Esophagus squamous epithelium (tissue), 5 donors: Measurements from ENCODE around the gene PABPC1L. TPM values are rescaled to one million over a fixed set of nuclear protein-coding genes. Genes with fewer than 3 reads are reported as not detected.

Experiments used
- DNase-seq: peaks from one replicate; lab custom pipeline; 2025; lab: John Stamatoyannopoulos, UW
- H3K27ac ChIP-seq, 4 donors: fragments of 200-600 bp; sonication (generic); one replicate each; pipeline ENCODE4 v1.5.1; 2016 to 2019; ENCODE audit warnings: mild to moderate bottlenecking in 1 of 4
- H3K27me3 ChIP-seq, 4 donors: fragments of 200-600 bp; sonication (generic); 1 replicate in 3 of 4; 2 replicates in 1 of 4; pipeline versions ENCODE4 v1.5.1 to v1.6.0; 2017 to 2021; ENCODE audit warnings: antibody characterized with exemption in 1 of 4
- H3K36me3 ChIP-seq, 3 donors: fragments of 200-600 bp; sonication (generic); one replicate each; pipeline ENCODE4 v1.5.1; 2016 to 2019
- H3K4me1 ChIP-seq, 3 donors: fragments of 200-600 bp; sonication (generic); one replicate each; pipeline ENCODE4 v1.5.1; 2017 to 2019
- H3K4me3 ChIP-seq, 4 donors: fragments of 200-600 bp; sonication (generic); 1 replicate in 3 of 4; 2 replicates in 1 of 4; pipeline ENCODE4 v1.5.1; 2016 to 2019; ENCODE audit warnings: mild to moderate bottlenecking in 2 of 4, moderate library complexity in 1 of 4
- H3K9me3 ChIP-seq, 3 donors: fragments of 200-600 bp; sonication (generic); one replicate each; pipeline ENCODE4 v1.5.1; 2016 to 2019
- CTCF ChIP-seq, 6 experiments: fragments of 450-650 bp in 4 of 6; fragments of 200-600 bp in 2 of 6; sonication (generic) in 2 of 6; IDR thresholded peaks; one replicate each; pipeline ENCODE4 v1.5.1; 2016 to 2019; ENCODE audit warnings: antibody characterized with exemption in 6 of 6, mild to moderate bottlenecking in 4 of 6, moderate library complexity in 4 of 6
- POLR2A ChIP-seq, 4 donors: fragments of 450-650 bp; IDR thresholded peaks; one replicate each; pipeline ENCODE4 v1.6.1; 2017; ENCODE audit warnings: antibody characterized with exemption in 4 of 4, mild to moderate bottlenecking in 4 of 4, moderate library complexity in 3 of 4
- WGBS, 2 donors: methylation state at CpG; one replicate each; pipeline ENCODE4 v1.1.5; 2018; 5-methylcytosine and 5-hydroxymethylcytosine counted together
- intact Hi-C: fragments of 100-400 bp; cut with DNase I; formaldehyde crosslinking; loops from one replicate; pipeline ENCODE4 v1.15.0; 2022
- total RNA-seq, 4 donors: library from RNA; depleted of rRNA; stranded (reverse); fragments of >200 nt; gene quantifications; one replicate each; pipeline ENCODE4 v1.1.0, GENCODE V29; 2016
- donor health status: DM: yes; HTN: yes; CAD: no.

The PABPC1L gene
- total RNA-seq, 4 donors from 2014 or later = 5.9 to 18.5 (median 8.7) TPM

GRCh38 chr20:44969300-44969894 is 59.5 kb downstream of the PABPC1L start:
- TF ChIP-seq CTCF (IDR thresholded peaks at IDR 0.05) (no peak), POLR2A (IDR thresholded peaks at IDR 0.05) (no peak)
- peak overlapping the region in 3 of 4 donors; percentile 33 to 91 (median 57) for H3K27ac ChIP-seq
- DNase-seq = no peak
- H3K4me1 ChIP-seq = peaks cover 9 to 55% (median 11%) of the 10 kb centered on the region in 3 donors
- intact Hi-C loops = no loop called here
- WGBS, 2 donors = 33 to 42% methylated on average over 3 of the region's 3 CpGs
- no peaks in the 10 kb centered on the region for H3K9me3 ChIP-seq
- peaks cover 2 to 24% (median 9%) of the 10 kb centered on the region in 3 donors for H3K36me3 ChIP-seq
- H3K27me3 ChIP-seq = no peaks in the 10 kb centered on the region
- peak overlapping the region in 1 of 4 donors; percentile 79 for H3K4me3 ChIP-seq

- no peak for DNase-seq
- H3K27ac ChIP-seq = peak overlapping the region in 3 of 4 donors; percentile 33 to 91 (median 33)
- TF ChIP-seq CTCF (IDR thresholded peaks at IDR 0.05) = no peak
- peak in 1 of 4 donors; percentile 23 for TF ChIP-seq POLR2A (IDR thresholded peaks at IDR 0.05)
Observed at GRCh38 chr20:44970243-44970757, 60.4 kb downstream of the PABPC1L start.

GRCh38 chr20:44973053-44973452 is 63.2 kb downstream of the PABPC1L start:
- intact Hi-C loops = no loop called here
- Histone ChIP-seq H3K27me3 (no peaks in the 10 kb centered on the region), H3K27ac (no peak overlapping the region), H3K4me3 (no peak overlapping the region), H3K9me3 (no peaks in the 10 kb centered on the region), H3K36me3 (peaks cover 5 to 50% (median 9%) of the 10 kb centered on the region in 3 donors), H3K4me1 (peaks cover 0 to 32% (median 2%) of the 10 kb centered on the region in 3 donors)
- DNase-seq = no peak
- WGBS, 2 donors = 58 to 64% methylated on average over 2 of the region's 2 CpGs
- TF ChIP-seq POLR2A (IDR thresholded peaks at IDR 0.05) = no peak
- TF ChIP-seq CTCF (IDR thresholded peaks at IDR 0.05) = no peak

More at GRCh38 chr20:44970243-44970757, 60.4 kb downstream of the PABPC1L start:
- Histone ChIP-seq H3K9me3 (no peaks in the 10 kb centered on the region), H3K36me3 (peaks cover 5 to 33% (median 9%) of the 10 kb centered on the region in 3 donors), H3K4me3 (peak overlapping the region in 1 of 4 donors; percentile 24), H3K4me1 (peaks cover 9 to 54% (median 11%) of the 10 kb centered on the region in 3 donors), H3K27me3 (no peaks in the 10 kb centered on the region)
- 17 to 45% methylated on average over 1 of the region's 1 CpG for WGBS, 2 donors
- intact Hi-C loops = no loop called here

- Histone ChIP-seq H3K4me1 (peaks cover 0 to 5% (median 3%) of the 10 kb centered on the region in 3 donors), H3K36me3 (peaks cover 5 to 86% (median 9%) of the 10 kb centered on the region in 3 donors), H3K27ac (no peak overlapping the region), H3K4me3 (no peak overlapping the region), H3K9me3 (no peaks in the 10 kb centered on the region), H3K27me3 (no peaks in the 10 kb centered on the region)
- DNase-seq = no peak
- 93 to 98% methylated on average over 4 of the region's 4 CpGs for WGBS, 2 donors
- TF ChIP-seq POLR2A (IDR thresholded peaks at IDR 0.05) (no peak), CTCF (IDR thresholded peaks at IDR 0.05) (no peak)
- intact Hi-C loops = no loop called here
Observed at GRCh38 chr20:44976698-44977097, 66.8 kb downstream of the PABPC1L start.

GRCh38 chr20:44979090-44979621 is 69.3 kb downstream of the PABPC1L start:
- Histone ChIP-seq H3K27ac (peak overlapping the region in 3 of 4 donors; percentile 60 to 75 (median 69)), H3K9me3 (no peaks in the 10 kb centered on the region), H3K4me1 (peaks cover 0 to 5% (median 3%) of the 10 kb centered on the region in 3 donors), H3K4me3 (no peak overlapping the region), H3K36me3 (peaks cover 0 to 83% (median 13%) of the 10 kb centered on the region in 3 donors), H3K27me3 (no peaks in the 10 kb centered on the region)
- TF ChIP-seq CTCF (IDR thresholded peaks at IDR 0.05) = no peak
- TF ChIP-seq POLR2A (IDR thresholded peaks at IDR 0.05) = peak in 1 of 4 donors; percentile 32
- no peak for DNase-seq
- 39 to 63% methylated on average over 2 of the region's 2 CpGs for WGBS, 2 donors
- intact Hi-C loops = no loop called here
